ENCODE measurements around the gene OPCML.

DNA sequence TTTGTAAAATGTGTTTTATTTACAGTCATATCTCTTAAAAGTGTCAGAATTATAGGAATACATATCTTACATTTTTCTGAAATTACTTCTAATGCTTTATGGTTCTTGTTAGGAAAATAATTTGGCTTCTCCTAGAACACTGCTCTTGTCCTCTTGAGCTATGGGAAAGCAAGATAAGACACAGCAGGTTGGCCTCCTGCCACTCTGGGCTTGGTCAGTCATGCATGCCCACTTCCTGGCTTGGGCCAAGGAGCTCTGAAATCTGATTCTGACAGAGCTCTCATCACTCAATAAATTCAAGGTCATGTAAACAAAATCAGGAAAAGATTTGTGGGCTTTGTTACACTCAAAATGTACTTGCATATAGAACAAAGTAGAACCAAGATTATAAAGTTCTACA, 1036.0 kb downstream of the OPCML start:
- TF ChIP-seq, protein P1, sequence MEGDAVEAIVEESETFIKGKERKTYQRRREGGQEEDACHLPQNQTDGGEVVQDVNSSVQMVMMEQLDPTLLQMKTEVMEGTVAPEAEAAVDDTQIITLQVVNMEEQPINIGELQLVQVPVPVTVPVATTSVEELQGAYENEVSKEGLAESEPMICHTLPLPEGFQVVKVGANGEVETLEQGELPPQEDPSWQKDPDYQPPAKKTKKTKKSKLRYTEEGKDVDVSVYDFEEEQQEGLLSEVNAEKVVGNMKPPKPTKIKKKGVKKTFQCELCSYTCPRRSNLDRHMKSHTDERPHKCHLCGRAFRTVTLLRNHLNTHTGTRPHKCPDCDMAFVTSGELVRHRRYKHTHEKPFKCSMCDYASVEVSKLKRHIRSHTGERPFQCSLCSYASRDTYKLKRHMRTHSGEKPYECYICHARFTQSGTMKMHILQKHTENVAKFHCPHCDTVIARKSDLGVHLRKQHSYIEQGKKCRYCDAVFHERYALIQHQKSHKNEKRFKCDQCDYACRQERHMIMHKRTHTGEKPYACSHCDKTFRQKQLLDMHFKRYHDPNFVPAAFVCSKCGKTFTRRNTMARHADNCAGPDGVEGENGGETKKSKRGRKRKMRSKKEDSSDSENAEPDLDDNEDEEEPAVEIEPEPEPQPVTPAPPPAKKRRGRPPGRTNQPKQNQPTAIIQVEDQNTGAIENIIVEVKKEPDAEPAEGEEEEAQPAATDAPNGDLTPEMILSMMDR (IDR thresholded peaks at IDR 0.05; ENCODE audit: low read length) = no peak
- TF ChIP-seq EZH2 (IDR thresholded peaks at IDR 0.05; ENCODE audit: borderline replicate concordance, low read length) = no peak

Measured in OCI-LY1 (cell line).